ENCODE data around the gene HMGCLL1. TPM values are rescaled to one million over a fixed set of nuclear protein-coding genes. Genes with fewer than 3 reads are reported as not detected.

The HMGCLL1 gene
- total and polyA plus RNA-seq, 2 donors (not counting 3 experiments of a cell fraction or from before 2014, with no cell fraction given): not detected

DNA sequence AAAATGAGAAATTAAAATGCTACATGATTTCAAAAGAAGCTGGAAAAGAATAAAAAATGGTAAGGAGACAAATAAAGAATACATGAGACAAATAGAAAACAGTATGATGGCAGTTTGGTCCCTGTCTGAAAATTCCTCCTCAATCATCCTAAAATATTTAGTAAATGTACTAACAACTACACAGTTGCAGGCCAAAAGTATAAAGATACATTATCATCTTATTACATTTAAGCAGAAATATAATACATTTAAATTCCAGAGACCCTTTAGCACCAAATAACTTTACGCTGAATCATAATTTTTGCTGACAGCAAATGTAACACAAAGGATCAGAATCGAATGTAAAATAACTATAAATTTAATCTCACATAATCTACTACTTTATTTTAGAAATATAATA is 4.4 kb downstream of the HMGCLL1 start:
- H3K36me3 ChIP-seq (ENCODE audit: control insufficient read depth in 2 of 2, extremely low read depth in 1 of 2, insufficient read depth in 2 of 2, low read length in 2 of 2): no peaks in the 10 kb centered on the region
- H3K27me3 ChIP-seq (ENCODE audit: control insufficient read depth in 2 of 2, insufficient read depth in 2 of 2, low read length in 2 of 2): peaks cover 8 to 14% of the 10 kb centered on the region in 2 experiments
- no peak overlapping the region for H2AFZ ChIP-seq (ENCODE audit: low read depth, low read length)
- no peak overlapping the region for H3K4me2 ChIP-seq (ENCODE audit: insufficient read depth, low read length)
- ChIA-PET CTCF (no interaction called here), POLR2A (no interaction called here)
- H3K27ac ChIP-seq (ENCODE audit: insufficient read depth, low read depth, low read length): no peak overlapping the region
- BruUV-seq (replicated peaks): no TSS peak
- no peak overlapping the region for H3K4me3 ChIP-seq (replicated peaks in 1 of 3; ENCODE audit: insufficient read depth in 1 of 3, low read depth in 1 of 3, low read length in 3 of 3)
- no peak overlapping the region for H3K9ac ChIP-seq (replicated peaks; ENCODE audit: extremely low read depth, insufficient read depth, low read length)
- H3K4me1 ChIP-seq (ENCODE audit: control insufficient read depth, extremely low read depth, insufficient read depth, low read length): peaks cover 3% of the 10 kb centered on the region
- dilution Hi-C loops (cut with MboI; ENCODE audit: extremely low pct_ligation_motif_present, low sequenced_read_pairs) (no loop called here), intact Hi-C loops (cut with micrococcal nuclease) (no loop called here)
- no peaks in the 10 kb centered on the region for H3K9me3 ChIP-seq (replicated peaks; ENCODE audit: control insufficient read depth, insufficient read depth, low read length)
- TF ChIP-seq EZH2 (IDR thresholded peaks at IDR 0.05; ENCODE audit: borderline replicate concordance, low read depth, low read length, severe bottlenecking) (no peak), GATA2 (IDR thresholded peaks at IDR 0.05; ENCODE audit: insufficient read depth, insufficient read length, low read depth, low read length) (no peak), POLR2AphosphoS5 (IDR thresholded peaks at IDR 0.05; ENCODE audit: insufficient read depth, low read depth, low read length) (no peak)
- H4K20me1 ChIP-seq (replicated peaks; ENCODE audit: control insufficient read depth, extremely low read depth, insufficient read depth, low read length): no peaks in the 10 kb centered on the region
- H3K9me1 ChIP-seq (replicated peaks; ENCODE audit: control insufficient read depth, extremely low read depth, insufficient read depth, low read length): no peaks in the 10 kb centered on the region
- no peaks in the 10 kb centered on the region for H3K79me2 ChIP-seq (ENCODE audit: control insufficient read depth, insufficient read depth, low read length)
- no peak for DNase-seq (ENCODE audit: low read depth, low spot score)
- no peak for FAIRE-seq

DNA sequence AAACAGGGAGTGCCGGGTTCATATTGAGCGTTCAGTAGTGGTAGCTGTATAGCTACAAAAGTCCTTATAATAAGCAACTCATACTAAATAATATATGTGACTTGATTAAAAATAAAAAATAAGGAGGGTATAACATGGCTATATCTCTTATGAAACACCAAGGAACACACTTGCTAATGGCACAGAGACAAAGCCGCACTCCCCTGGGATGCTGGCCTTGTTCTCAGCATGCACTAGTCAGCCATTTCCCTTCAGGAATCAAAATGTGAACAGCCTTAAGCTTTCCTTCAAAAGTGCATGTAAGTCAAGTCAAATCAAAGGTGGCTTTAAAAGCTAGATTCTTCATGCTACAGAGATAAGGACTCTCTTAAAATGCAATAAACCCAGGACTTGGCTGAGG is 9.4 kb downstream of the HMGCLL1 start:
- H3K9ac ChIP-seq (replicated peaks; ENCODE audit: extremely low read depth, insufficient read depth, low read length): no peak overlapping the region
- ChIA-PET POLR2A (no interaction called here), CTCF (interaction anchor here (0.9 to 1.5 kb wide), 2 partner anchors 10 to 48 kb away, joined by 3 to 5 read pairs; partner anchors contain the start of gene HMGCLL1)
- intact Hi-C loops (cut with micrococcal nuclease): no loop called here
- no peak overlapping the region for H2AFZ ChIP-seq (ENCODE audit: low read depth, low read length)
- FAIRE-seq (no peak), DNase-seq (ENCODE audit: low read depth, low spot score) (no peak)
- no peaks in the 10 kb centered on the region for H3K79me2 ChIP-seq (ENCODE audit: control insufficient read depth, insufficient read depth, low read length)
- no peak overlapping the region for H3K27ac ChIP-seq (ENCODE audit: insufficient read depth, low read depth, low read length)
- no TSS peak for BruUV-seq (replicated peaks)
- no peaks in the 10 kb centered on the region for H3K4me1 ChIP-seq (ENCODE audit: control insufficient read depth, extremely low read depth, insufficient read depth, low read length)
- H3K27me3 ChIP-seq (ENCODE audit: control insufficient read depth in 2 of 2, insufficient read depth in 2 of 2, low read length in 2 of 2): no peaks in the 10 kb centered on the region
- no peaks in the 10 kb centered on the region for H4K20me1 ChIP-seq (replicated peaks; ENCODE audit: control insufficient read depth, extremely low read depth, insufficient read depth, low read length)
- H3K4me3 ChIP-seq (replicated peaks in 1 of 3; ENCODE audit: insufficient read depth in 1 of 3, low read depth in 1 of 3, low read length in 3 of 3): no peak overlapping the region
- H3K36me3 ChIP-seq (ENCODE audit: control insufficient read depth in 2 of 2, extremely low read depth in 1 of 2, insufficient read depth in 2 of 2, low read length in 2 of 2): no peaks in the 10 kb centered on the region
- H3K9me3 ChIP-seq (replicated peaks; ENCODE audit: control insufficient read depth, insufficient read depth, low read length): no peaks in the 10 kb centered on the region
- no peak for TF ChIP-seq POLR2AphosphoS5 (IDR thresholded peaks at IDR 0.05; ENCODE audit: insufficient read depth, low read depth, low read length)
- no peak for TF ChIP-seq POLR2A (IDR thresholded peaks at IDR 0.05; ENCODE audit: low read depth, low read length)
- TF ChIP-seq GATA2 (IDR thresholded peaks at IDR 0.05; ENCODE audit: insufficient read depth, insufficient read length, low read depth, low read length): no peak
- TF ChIP-seq FOS (IDR thresholded peaks at IDR 0.05; ENCODE audit: borderline replicate concordance, insufficient read depth, low read length): no peak
- TF ChIP-seq, protein P1, sequence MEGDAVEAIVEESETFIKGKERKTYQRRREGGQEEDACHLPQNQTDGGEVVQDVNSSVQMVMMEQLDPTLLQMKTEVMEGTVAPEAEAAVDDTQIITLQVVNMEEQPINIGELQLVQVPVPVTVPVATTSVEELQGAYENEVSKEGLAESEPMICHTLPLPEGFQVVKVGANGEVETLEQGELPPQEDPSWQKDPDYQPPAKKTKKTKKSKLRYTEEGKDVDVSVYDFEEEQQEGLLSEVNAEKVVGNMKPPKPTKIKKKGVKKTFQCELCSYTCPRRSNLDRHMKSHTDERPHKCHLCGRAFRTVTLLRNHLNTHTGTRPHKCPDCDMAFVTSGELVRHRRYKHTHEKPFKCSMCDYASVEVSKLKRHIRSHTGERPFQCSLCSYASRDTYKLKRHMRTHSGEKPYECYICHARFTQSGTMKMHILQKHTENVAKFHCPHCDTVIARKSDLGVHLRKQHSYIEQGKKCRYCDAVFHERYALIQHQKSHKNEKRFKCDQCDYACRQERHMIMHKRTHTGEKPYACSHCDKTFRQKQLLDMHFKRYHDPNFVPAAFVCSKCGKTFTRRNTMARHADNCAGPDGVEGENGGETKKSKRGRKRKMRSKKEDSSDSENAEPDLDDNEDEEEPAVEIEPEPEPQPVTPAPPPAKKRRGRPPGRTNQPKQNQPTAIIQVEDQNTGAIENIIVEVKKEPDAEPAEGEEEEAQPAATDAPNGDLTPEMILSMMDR (IDR thresholded peaks at IDR 0.05; ENCODE audit: extremely low read depth in 1 of 2, insufficient read depth in 1 of 2, low read depth in 1 of 2, low read length in 2 of 2): no peak
- TF ChIP-seq JUN (IDR thresholded peaks at IDR 0.05; ENCODE audit: borderline replicate concordance, insufficient read depth, insufficient read length, low read depth): no peak
- TF ChIP-seq, protein P2, sequence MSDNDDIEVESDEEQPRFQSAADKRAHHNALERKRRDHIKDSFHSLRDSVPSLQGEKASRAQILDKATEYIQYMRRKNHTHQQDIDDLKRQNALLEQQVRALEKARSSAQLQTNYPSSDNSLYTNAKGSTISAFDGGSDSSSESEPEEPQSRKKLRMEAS (IDR thresholded peaks at IDR 0.05; ENCODE audit: insufficient read depth, insufficient read length): no peak
- TF ChIP-seq EZH2 (IDR thresholded peaks at IDR 0.05; ENCODE audit: borderline replicate concordance, low read depth, low read length, severe bottlenecking): no peak
- TF ChIP-seq MYC (IDR thresholded peaks at IDR 0.05; ENCODE audit: low read depth, low read length): no peak
- no peaks in the 10 kb centered on the region for H3K9me1 ChIP-seq (replicated peaks; ENCODE audit: control insufficient read depth, extremely low read depth, insufficient read depth, low read length)
- H3K4me2 ChIP-seq (ENCODE audit: insufficient read depth, low read length): no peak overlapping the region
- dilution Hi-C loops (cut with MboI; ENCODE audit: extremely low pct_ligation_motif_present, low sequenced_read_pairs): no loop called here
